Esophagus muscularis mucosa (tissue), 4 donors: ENCODE results near the gene KLK4. TPM values are rescaled to one million over a fixed set of nuclear protein-coding genes. Genes with fewer than 3 reads are reported as not detected.
"Not testable (repeated sequence)": the region's sequence is repeated elsewhere in the genome, so short reads cannot be mapped to it uniquely, and the experiment has no call there.

ENCODE experiments used
- DNase-seq: peaks from one replicate; pipeline ENCODE4 v3.0.0-alpha.2; 2017; ENCODE audit errors: extremely low spot score
- H3K27ac ChIP-seq, 4 donors: fragments of 200-600 bp; sonication (generic); replicated peaks in 1 of 4; 1 replicate in 3 of 4; 2 replicates in 1 of 4; pipeline ENCODE4 v1.5.1; 2016 to 2019; ENCODE audit warnings: mild to moderate bottlenecking in 1 of 4
- H3K27me3 ChIP-seq, 4 donors: fragments of 200-600 bp; sonication (generic); one replicate each; pipeline versions ENCODE4 v1.5.1 to v1.6.0; 2016 to 2019
- H3K36me3 ChIP-seq, 4 donors: fragments of 200-600 bp; sonication (generic); one replicate each; pipeline ENCODE4 v1.5.1; 2016 to 2019
- H3K4me1 ChIP-seq, 4 donors: fragments of 200-600 bp; sonication (generic); one replicate each; pipeline ENCODE4 v1.5.1; 2016 to 2019
- H3K4me3 ChIP-seq, 4 donors: fragments of 200-600 bp; sonication (generic); 1 replicate in 2 of 4; 2 replicates in 2 of 4; pipeline ENCODE4 v1.5.1; 2016 to 2019; ENCODE audit warnings: mild to moderate bottlenecking in 4 of 4, moderate library complexity in 1 of 4
- H3K9me3 ChIP-seq, 4 donors: fragments of 200-600 bp; sonication (generic); 1 replicate in 3 of 4; 2 replicates in 1 of 4; pipeline ENCODE4 v1.5.1; 2016 to 2019
- EP300 ChIP-seq: sonication (generic); formaldehyde crosslinking; IDR thresholded peaks from one replicate; pipeline ENCODE4 v1.6.1; 2017; ENCODE audit warnings: antibody characterized with exemption
- POLR2A ChIP-seq: fragments of 450-650 bp; IDR thresholded peaks from one replicate; pipeline ENCODE4 v1.6.1; 2017; ENCODE audit warnings: antibody characterized with exemption, moderate library complexity, mild to moderate bottlenecking, low read depth
- POLR2AphosphoS5 ChIP-seq, 2 donors: sonication (generic); formaldehyde crosslinking; IDR thresholded peaks; one replicate each; pipeline ENCODE4 v1.6.1; 2017; ENCODE audit warnings: antibody characterized with exemption in 2 of 2
- WGBS: methylation state at CpG from one replicate; pipeline ENCODE4 v1.1.5; 2018; 5-methylcytosine and 5-hydroxymethylcytosine counted together
- intact Hi-C: fragments of 100-400 bp; cut with DNase I; formaldehyde crosslinking; loops from one replicate; pipeline ENCODE4 v1.15.1; 2023
- total RNA-seq, 4 donors: library from RNA; depleted of rRNA; stranded (reverse); fragments of >200 nt; gene quantifications; one replicate each; pipeline versions ENCODE4 v1.1.0 to v1.2.1, GENCODE V29; 2016
- TF ChIP-seq, protein P1 (sequence below), 3 experiments: fragments of 200-600 bp in 2 of 3; fragments of 450-650 bp in 1 of 3; sonication (generic) in 2 of 3; IDR thresholded peaks; one replicate each; pipeline ENCODE4 v1.5.1; 2017 to 2019; ENCODE audit warnings: antibody characterized with exemption in 3 of 3, mild to moderate bottlenecking in 2 of 3, moderate library complexity in 1 of 3

Gene KLK4
- total RNA-seq, 4 donors from 2014 or later: not detected

DNA sequence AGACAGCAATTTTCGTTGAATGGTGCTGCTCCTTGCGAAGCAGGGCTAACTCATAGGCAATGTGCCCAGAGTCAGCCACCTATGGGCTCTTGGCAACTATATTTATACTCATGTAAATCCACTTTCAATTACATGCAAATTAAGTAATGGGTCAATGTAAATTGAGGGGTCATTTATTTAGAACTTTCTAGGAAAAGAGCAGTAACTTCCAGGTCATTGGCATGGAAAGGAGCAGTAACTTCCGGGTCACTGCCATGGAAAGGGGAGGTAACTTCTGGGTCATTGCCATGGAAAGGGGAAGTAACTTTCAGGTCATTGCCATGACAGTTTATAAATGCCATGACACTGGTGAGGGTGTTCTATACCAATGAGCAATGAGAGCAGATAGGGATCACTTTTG lies 11.6 kb downstream of the KLK4 start:
- no peaks in the 10 kb centered on the region for H3K9me3 ChIP-seq
- no peak overlapping the region for H3K27ac ChIP-seq
- H3K4me1 ChIP-seq: no peaks in the 10 kb centered on the region
- TF ChIP-seq, protein P1, sequence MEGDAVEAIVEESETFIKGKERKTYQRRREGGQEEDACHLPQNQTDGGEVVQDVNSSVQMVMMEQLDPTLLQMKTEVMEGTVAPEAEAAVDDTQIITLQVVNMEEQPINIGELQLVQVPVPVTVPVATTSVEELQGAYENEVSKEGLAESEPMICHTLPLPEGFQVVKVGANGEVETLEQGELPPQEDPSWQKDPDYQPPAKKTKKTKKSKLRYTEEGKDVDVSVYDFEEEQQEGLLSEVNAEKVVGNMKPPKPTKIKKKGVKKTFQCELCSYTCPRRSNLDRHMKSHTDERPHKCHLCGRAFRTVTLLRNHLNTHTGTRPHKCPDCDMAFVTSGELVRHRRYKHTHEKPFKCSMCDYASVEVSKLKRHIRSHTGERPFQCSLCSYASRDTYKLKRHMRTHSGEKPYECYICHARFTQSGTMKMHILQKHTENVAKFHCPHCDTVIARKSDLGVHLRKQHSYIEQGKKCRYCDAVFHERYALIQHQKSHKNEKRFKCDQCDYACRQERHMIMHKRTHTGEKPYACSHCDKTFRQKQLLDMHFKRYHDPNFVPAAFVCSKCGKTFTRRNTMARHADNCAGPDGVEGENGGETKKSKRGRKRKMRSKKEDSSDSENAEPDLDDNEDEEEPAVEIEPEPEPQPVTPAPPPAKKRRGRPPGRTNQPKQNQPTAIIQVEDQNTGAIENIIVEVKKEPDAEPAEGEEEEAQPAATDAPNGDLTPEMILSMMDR (IDR thresholded peaks at IDR 0.05): no peak
- TF ChIP-seq EP300 (no peak), POLR2AphosphoS5 (IDR thresholded peaks at IDR 0.05) (no peak)
- H3K36me3 ChIP-seq: no peaks in the 10 kb centered on the region
- no peak for DNase-seq
- H3K4me3 ChIP-seq: no peak overlapping the region
- H3K27me3 ChIP-seq: peaks cover 0 to 67% (median 2%) of the 10 kb centered on the region in 4 donors
- WGBS: 80% methylated on average over 3 of the region's 3 CpGs
- intact Hi-C loops: no loop called here

DNA sequence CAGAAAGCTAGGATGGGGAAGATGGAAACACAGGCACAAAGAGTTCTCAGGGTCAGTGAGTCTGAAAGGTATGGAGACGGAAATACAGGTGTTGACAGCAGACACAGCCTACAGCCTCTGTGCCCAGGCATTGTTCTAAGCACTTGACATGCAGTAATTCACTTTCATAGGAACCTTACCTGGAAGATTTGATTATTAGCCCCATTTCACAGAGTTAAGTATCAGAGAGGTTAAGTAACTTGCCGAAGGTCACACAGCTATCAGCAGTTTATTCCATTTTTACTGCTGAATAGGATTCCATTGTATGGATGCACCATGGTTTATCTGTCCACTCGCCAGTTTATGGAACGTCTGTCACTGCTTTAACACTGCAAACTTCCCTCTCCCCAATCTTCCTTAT lies 13.2 kb downstream of the KLK4 start:
- Histone ChIP-seq H3K9me3 (no peaks in the 10 kb centered on the region), H3K4me3 (no peak overlapping the region), H3K27ac (no peak overlapping the region), H3K4me1 (no peaks in the 10 kb centered on the region), H3K27me3 (peaks cover 0 to 66% (median 2%) of the 10 kb centered on the region in 4 donors), H3K36me3 (no peaks in the 10 kb centered on the region)
- 78% methylated on average over 4 of the region's 4 CpGs for WGBS
- no peak for DNase-seq
- intact Hi-C loops: no loop called here
- TF ChIP-seq EP300 (no peak), POLR2A (no peak), POLR2AphosphoS5 (IDR thresholded peaks at IDR 0.05) (no peak)

DNA sequence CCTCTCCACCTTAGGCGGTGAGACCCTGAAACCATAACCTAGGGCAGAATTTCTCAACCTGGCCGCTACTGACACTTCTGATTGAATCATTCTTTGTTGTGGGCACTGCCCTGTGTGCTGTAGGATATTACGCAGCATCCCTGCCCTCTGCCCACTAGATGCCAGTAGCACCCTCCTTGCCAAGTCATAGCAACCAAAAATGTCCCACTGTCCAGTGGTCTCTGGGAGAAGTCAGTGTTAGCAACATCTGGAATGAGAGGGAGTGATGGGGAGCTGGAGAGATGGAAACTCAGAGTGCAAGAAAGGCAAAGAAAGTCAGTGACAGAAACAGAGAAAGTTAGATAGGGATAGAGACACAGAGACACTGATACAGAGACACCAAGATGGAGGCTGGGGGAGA lies 13.6 kb downstream of the KLK4 start:
- Histone ChIP-seq H3K36me3 (no peaks in the 10 kb centered on the region), H3K4me3 (no peak overlapping the region), H3K27ac (no peak overlapping the region), H3K27me3 (peaks cover 0 to 68% (median 2%) of the 10 kb centered on the region in 4 donors), H3K9me3 (no peaks in the 10 kb centered on the region), H3K4me1 (no peaks in the 10 kb centered on the region)
- TF ChIP-seq EP300 (no peak), POLR2A (no peak), POLR2AphosphoS5 (IDR thresholded peaks at IDR 0.05) (no peak)
- TF ChIP-seq, protein P1 (IDR thresholded peaks at IDR 0.05): no peak
- no peak for DNase-seq
- 80% methylated on average over 1 of the region's 3 CpGs for WGBS
- intact Hi-C loops: no loop called here

DNA sequence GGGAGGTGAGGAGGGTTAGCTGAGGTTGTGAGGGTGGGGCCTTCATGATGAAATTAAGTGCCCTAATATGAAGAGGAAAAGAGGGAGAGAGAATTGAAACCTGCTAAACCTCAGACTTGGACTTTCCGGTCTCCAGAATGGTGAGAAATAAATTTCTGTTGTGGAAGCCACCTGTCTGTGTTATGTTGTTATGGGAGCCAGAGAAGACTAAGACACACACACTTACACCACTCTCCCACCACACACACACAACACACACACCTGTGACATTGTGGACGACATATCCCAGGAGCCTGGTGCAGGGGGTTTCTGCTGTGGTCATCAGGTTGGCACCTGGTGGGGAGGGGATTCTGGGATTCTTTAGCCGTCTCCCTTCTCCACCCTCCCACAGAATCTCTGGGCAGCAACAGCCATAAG lies 14.0 kb downstream of the KLK4 start:
- no peak for DNase-seq
- Histone ChIP-seq H3K9me3 (no peaks in the 10 kb centered on the region), H3K4me1 (no peaks in the 10 kb centered on the region), H3K27me3 (peaks cover 0 to 72% (median 2%) of the 10 kb centered on the region in 4 donors), H3K4me3 (no peak overlapping the region), H3K27ac (no peak overlapping the region), H3K36me3 (no peaks in the 10 kb centered on the region)
- no peak for TF ChIP-seq POLR2A
- TF ChIP-seq EP300: no peak
- TF ChIP-seq, protein P1 (IDR thresholded peaks at IDR 0.05): no peak
- TF ChIP-seq POLR2AphosphoS5 (IDR thresholded peaks at IDR 0.05): no peak
- 64% methylated on average over 2 of the region's 3 CpGs for WGBS
- intact Hi-C loops: no loop called here

DNA sequence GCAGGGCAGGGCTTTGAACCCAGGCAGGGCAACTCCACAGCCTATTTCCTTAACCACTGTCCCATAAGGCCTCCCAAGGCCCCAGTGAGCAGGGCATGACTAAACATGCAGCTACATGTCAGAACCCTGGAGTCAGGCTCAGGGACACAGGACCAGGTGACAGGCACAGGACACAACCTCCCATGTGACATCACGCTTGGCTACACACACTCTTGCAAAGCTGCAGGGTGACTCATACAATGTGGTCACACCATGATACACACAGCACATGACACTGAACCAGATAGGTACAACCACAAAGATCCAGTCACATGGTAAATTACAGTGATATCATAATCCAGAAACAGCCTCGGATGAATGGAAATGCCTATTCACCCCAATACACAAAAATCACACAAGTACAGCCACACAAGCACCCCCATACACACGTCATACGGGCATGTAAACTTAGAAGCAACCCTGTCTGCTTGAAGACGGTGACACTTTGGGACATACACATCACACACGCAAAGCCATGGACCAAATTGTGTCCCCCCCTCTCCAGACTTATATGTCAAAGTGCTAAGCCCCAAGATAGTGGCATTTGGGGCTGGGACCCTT lies 14.5 kb downstream of the KLK4 start:
- peaks cover 0 to 76% (median 2%) of the 10 kb centered on the region in 4 donors for H3K27me3 ChIP-seq

DNA sequence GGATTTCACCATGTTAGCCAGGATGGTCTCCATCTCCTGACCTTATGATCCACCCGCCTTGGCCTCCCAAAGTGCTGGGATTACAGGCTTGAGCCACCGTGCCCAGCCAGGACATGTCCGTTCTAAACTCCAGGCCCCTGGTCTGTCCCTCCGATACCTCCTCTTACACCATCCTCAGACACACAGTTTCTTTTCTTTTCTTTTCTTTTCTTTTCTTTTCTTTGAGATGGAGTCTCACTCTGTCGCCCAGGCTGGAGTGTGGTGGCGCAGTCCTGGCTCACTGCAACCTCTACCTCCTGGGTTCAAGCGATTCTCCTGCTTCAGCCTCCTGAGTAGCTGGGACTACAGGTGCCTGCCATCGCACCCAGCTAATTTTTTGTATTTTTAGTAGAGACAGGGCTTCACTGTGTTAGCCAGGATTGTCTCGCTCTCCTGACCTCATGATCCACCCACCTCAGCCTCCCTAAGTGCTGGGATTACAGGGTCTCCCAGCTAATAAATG lies 15.1 kb downstream of the KLK4 start:
- not testable (repeated sequence) for H3K4me1 ChIP-seq, DNase-seq

More for the DNA sequence above, 14.5 kb downstream of the KLK4 start:
- intact Hi-C loops: no loop called here
- Histone ChIP-seq H3K4me3 (no peak overlapping the region), H3K27ac (no peak overlapping the region), H3K9me3 (no peaks in the 10 kb centered on the region), H3K4me1 (no peaks in the 10 kb centered on the region), H3K36me3 (no peaks in the 10 kb centered on the region)
- 70% methylated on average over 6 of the region's 6 CpGs for WGBS
- DNase-seq: no peak
- TF ChIP-seq POLR2A (no peak), EP300 (no peak), POLR2AphosphoS5 (IDR thresholded peaks at IDR 0.05) (no peak)
- TF ChIP-seq, protein P1 (IDR thresholded peaks at IDR 0.05): no peak

More for the DNA sequence above, 15.1 kb downstream of the KLK4 start:
- H3K27ac ChIP-seq, intact Hi-C loops, H3K36me3 ChIP-seq, H3K9me3 ChIP-seq, H3K4me3 ChIP-seq: not testable (repeated sequence)
- peaks cover 0 to 78% (median 2%) of the 10 kb centered on the region in 4 donors for H3K27me3 ChIP-seq
- 82% methylated on average over 9 of the region's 9 CpGs for WGBS
